HEK293 (cell line): Measurements from ENCODE around the gene CEBPG.

Experiments used
- CTCF ChIP-seq: fragments of 450-650 bp; formaldehyde crosslinking; IDR thresholded peaks from 2 replicates; pipeline ENCODE4 v1.5.1; 2016; ENCODE audit warnings: missing biosample characterization, missing genetic modification characterization
- GLIS1 ChIP-seq: fragments of 450-650 bp; formaldehyde crosslinking; IDR thresholded peaks from 2 replicates; pipeline ENCODE4 v1.5.1; 2016; ENCODE audit warnings: missing biosample characterization, missing genetic modification characterization
- GLIS2 ChIP-seq: fragments of 450-650 bp; formaldehyde crosslinking; IDR thresholded peaks from 2 replicates; pipeline ENCODE4 v1.5.1; 2016; ENCODE audit warnings: missing biosample characterization, missing genetic modification characterization
- HOXA7 ChIP-seq: sonication (generic); formaldehyde crosslinking; IDR thresholded peaks from 2 replicates; pipeline ENCODE4 v1.8.1; 2022; ENCODE audit warnings: missing genetic modification reagents, borderline replicate concordance
- KLF16 ChIP-seq: fragments of 450-650 bp; formaldehyde crosslinking; IDR thresholded peaks from 2 replicates; pipeline ENCODE4 v1.5.1; 2017; ENCODE audit warnings: missing biosample characterization, missing genetic modification characterization
- KLF8 ChIP-seq: fragments of 450-650 bp; formaldehyde crosslinking; IDR thresholded peaks from 2 replicates; pipeline ENCODE4 v1.5.1; 2016; ENCODE audit warnings: missing biosample characterization, missing genetic modification characterization
- PATZ1 ChIP-seq: fragments of 450-650 bp; formaldehyde crosslinking; IDR thresholded peaks from 2 replicates; pipeline ENCODE4 v1.5.1; 2016; ENCODE audit warnings: missing biosample characterization, missing genetic modification characterization
- RBAK ChIP-seq: fragments of 450-650 bp; formaldehyde crosslinking; IDR thresholded peaks from 2 replicates; pipeline ENCODE4 v1.5.1; 2016; ENCODE audit warnings: missing biosample characterization, missing genetic modification characterization
- ZBTB20 ChIP-seq: fragments of 450-650 bp; formaldehyde crosslinking; IDR thresholded peaks from 2 replicates; pipeline ENCODE4 v1.5.1; 2016; ENCODE audit warnings: missing biosample characterization, missing genetic modification characterization
- ZBTB49 ChIP-seq: fragments of 450-650 bp; formaldehyde crosslinking; IDR thresholded peaks from 2 replicates; pipeline ENCODE4 v1.5.1; 2016; ENCODE audit warnings: missing biosample characterization, missing genetic modification characterization, low read depth
- ZIC2 ChIP-seq: fragments of 450-650 bp; formaldehyde crosslinking; IDR thresholded peaks from 2 replicates; pipeline ENCODE4 v1.5.1; 2016; ENCODE audit warnings: missing biosample characterization, missing genetic modification characterization
- ZNF175 ChIP-seq: fragments of 450-650 bp; formaldehyde crosslinking; IDR thresholded peaks from 2 replicates; pipeline ENCODE4 v1.5.1; 2016; ENCODE audit warnings: missing biosample characterization, missing genetic modification characterization
- ZNF184 ChIP-seq: fragments of 450-650 bp; IDR thresholded peaks from 2 replicates; pipeline ENCODE4 v1.5.1; 2018; ENCODE audit warnings: missing biosample characterization, mild to moderate bottlenecking, missing genetic modification characterization
- ZNF2 ChIP-seq: fragments of 450-650 bp; formaldehyde crosslinking; IDR thresholded peaks from 2 replicates; pipeline ENCODE4 v1.5.1; 2016; ENCODE audit warnings: missing biosample characterization, missing genetic modification characterization
- ZNF274 ChIP-seq, 2 experiments: fragments of 200-500 bp in 1 of 2; fragments of 450-650 bp in 1 of 2; sonication (Bioruptor generic) in 1 of 2; formaldehyde crosslinking in 1 of 2; IDR thresholded peaks; 2 replicates each; pipeline versions ENCODE4 v1.5.1 to v1.6.1; 2014 to 2016; ENCODE audit warnings: borderline replicate concordance in 1 of 2, inconsistent platforms in 1 of 2, low read length in 1 of 2, missing biosample characterization in 1 of 2, missing genetic modification characterization in 1 of 2
- ZNF335 ChIP-seq: fragments of 450-650 bp; formaldehyde crosslinking; conservative IDR thresholded peaks from 2 replicates; pipeline ENCODE4 v1.5.1; 2016; ENCODE audit warnings: missing biosample characterization, missing genetic modification characterization
- ZNF366 ChIP-seq: fragments of 450-650 bp; formaldehyde crosslinking; conservative IDR thresholded peaks from 2 replicates; pipeline ENCODE4 v1.5.1; 2016; ENCODE audit warnings: missing biosample characterization, missing genetic modification characterization
- ZNF404 ChIP-seq: fragments of 450-650 bp; formaldehyde crosslinking; IDR thresholded peaks from 2 replicates; pipeline ENCODE4 v1.5.1; 2017; ENCODE audit warnings: missing biosample characterization, missing genetic modification characterization
- ZNF521 ChIP-seq: fragments of 450-650 bp; formaldehyde crosslinking; IDR thresholded peaks from 2 replicates; pipeline ENCODE4 v1.5.1; 2017; ENCODE audit warnings: missing biosample characterization, mild to moderate bottlenecking, missing genetic modification characterization
- ZNF548 ChIP-seq: fragments of 450-650 bp; formaldehyde crosslinking; IDR thresholded peaks from 2 replicates; pipeline ENCODE4 v1.5.1; 2016; ENCODE audit warnings: missing biosample characterization, missing genetic modification characterization
- ZNF561 ChIP-seq: fragments of 450-650 bp; IDR thresholded peaks from 2 replicates; pipeline ENCODE4 v1.5.1; 2018; ENCODE audit warnings: missing biosample characterization, missing genetic modification characterization, borderline replicate concordance
- ZNF580 ChIP-seq: fragments of 450-650 bp; formaldehyde crosslinking; IDR thresholded peaks from 2 replicates; pipeline ENCODE4 v1.5.1; 2016; ENCODE audit warnings: missing biosample characterization, missing genetic modification characterization
- ZNF600 ChIP-seq: fragments of 450-650 bp; formaldehyde crosslinking; IDR thresholded peaks from 2 replicates; pipeline ENCODE4 v1.5.1; 2016; ENCODE audit warnings: missing biosample characterization, missing genetic modification characterization
- ZNF624 ChIP-seq: fragments of 450-650 bp; formaldehyde crosslinking; IDR thresholded peaks from 2 replicates; pipeline ENCODE4 v1.5.1; 2017; ENCODE audit warnings: missing biosample characterization, missing genetic modification characterization
- ZNF660 ChIP-seq: fragments of 450-650 bp; IDR thresholded peaks from 2 replicates; pipeline ENCODE4 v1.5.1; 2018; ENCODE audit warnings: missing biosample characterization, mild to moderate bottlenecking, missing genetic modification characterization
- ZNF837 ChIP-seq: fragments of 450-650 bp; formaldehyde crosslinking; IDR thresholded peaks from 2 replicates; pipeline ENCODE4 v1.5.1; 2016; ENCODE audit warnings: missing biosample characterization, missing genetic modification characterization
- ZSCAN23 ChIP-seq: fragments of 450-650 bp; formaldehyde crosslinking; IDR thresholded peaks from 2 replicates; pipeline ENCODE4 v1.5.1; 2016; ENCODE audit warnings: missing biosample characterization, missing genetic modification characterization
- ZXDB ChIP-seq: fragments of 450-650 bp; formaldehyde crosslinking; IDR thresholded peaks from 2 replicates; pipeline ENCODE4 v1.5.1; 2016; ENCODE audit warnings: missing biosample characterization, missing genetic modification characterization
- TF ChIP-seq, protein P1 (sequence below): fragments of 450-650 bp; formaldehyde crosslinking; IDR thresholded peaks from 2 replicates; pipeline ENCODE4 v1.5.1; 2016; ENCODE audit warnings: missing biosample characterization, missing genetic modification characterization
- TF ChIP-seq, protein P2 (sequence below): fragments of 450-650 bp; formaldehyde crosslinking; IDR thresholded peaks from 2 replicates; pipeline ENCODE4 v1.5.1; 2016; ENCODE audit warnings: missing biosample characterization, missing genetic modification characterization

The CEBPG gene

GRCh38 chr19:33397536-33398360 is 24.2 kb downstream of the CEBPG start (continued):
- TF ChIP-seq, protein P1, sequence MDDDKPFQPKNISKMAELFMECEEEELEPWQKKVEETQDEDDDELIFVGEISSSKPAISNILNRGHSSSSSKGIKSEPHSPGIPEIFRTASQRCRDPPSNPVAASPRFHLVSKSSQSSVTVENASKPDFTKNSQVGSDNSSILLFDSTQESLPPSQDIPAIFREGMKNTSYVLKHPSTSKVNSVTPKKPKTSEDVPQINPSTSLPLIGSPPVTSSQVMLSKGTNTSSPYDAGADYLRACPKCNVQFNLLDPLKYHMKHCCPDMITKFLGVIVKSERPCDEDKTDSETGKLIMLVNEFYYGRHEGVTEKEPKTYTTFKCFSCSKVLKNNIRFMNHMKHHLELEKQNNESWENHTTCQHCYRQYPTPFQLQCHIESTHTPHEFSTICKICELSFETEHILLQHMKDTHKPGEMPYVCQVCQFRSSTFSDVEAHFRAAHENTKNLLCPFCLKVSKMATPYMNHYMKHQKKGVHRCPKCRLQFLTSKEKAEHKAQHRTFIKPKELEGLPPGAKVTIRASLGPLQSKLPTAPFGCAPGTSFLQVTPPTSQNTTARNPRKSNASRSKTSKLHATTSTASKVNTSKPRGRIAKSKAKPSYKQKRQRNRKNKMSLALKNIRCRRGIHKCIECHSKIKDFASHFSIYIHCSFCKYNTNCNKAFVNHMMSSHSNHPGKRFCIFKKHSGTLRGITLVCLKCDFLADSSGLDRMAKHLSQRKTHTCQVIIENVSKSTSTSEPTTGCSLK (tag by site-specific recombination), result no peak
- no peak for TF ChIP-seq ZXDB (tag by site-specific recombination)
- no peak for TF ChIP-seq ZNF404 (tag by site-specific recombination)
- TF ChIP-seq ZNF580, result no peak
- 0 out of 2 replicates have a peak, but pooled peaks have one; percentile 16 for TF ChIP-seq ZNF600 (tag by site-specific recombination)
- no peak for TF ChIP-seq ZNF561 (tag by site-specific recombination)
- TF ChIP-seq ZBTB20 (tag by site-specific recombination), result peak; percentile 30; the same call in 1 of the 2 replicates
- TF ChIP-seq GLIS1, result peak; percentile 42; the same call in 1 of the 2 replicates
- TF ChIP-seq PATZ1 (tag by site-specific recombination), result peak; percentile 71
- no peak for TF ChIP-seq GLIS2 (tag by site-specific recombination)
- TF ChIP-seq HOXA7, result no peak
- no peak for TF ChIP-seq ZBTB49
- no peak for TF ChIP-seq ZNF548 (tag by site-specific recombination)
- no peak for TF ChIP-seq ZNF521 (tag by site-specific recombination)
- TF ChIP-seq KLF16 (tag by site-specific recombination), result no peak
- TF ChIP-seq ZNF366 (tag by site-specific recombination), result no peak
- no peak for TF ChIP-seq KLF8
- TF ChIP-seq ZNF837, result no peak
- peak; percentile 38 for TF ChIP-seq ZIC2 (tag by site-specific recombination)
- TF ChIP-seq, protein P2, sequence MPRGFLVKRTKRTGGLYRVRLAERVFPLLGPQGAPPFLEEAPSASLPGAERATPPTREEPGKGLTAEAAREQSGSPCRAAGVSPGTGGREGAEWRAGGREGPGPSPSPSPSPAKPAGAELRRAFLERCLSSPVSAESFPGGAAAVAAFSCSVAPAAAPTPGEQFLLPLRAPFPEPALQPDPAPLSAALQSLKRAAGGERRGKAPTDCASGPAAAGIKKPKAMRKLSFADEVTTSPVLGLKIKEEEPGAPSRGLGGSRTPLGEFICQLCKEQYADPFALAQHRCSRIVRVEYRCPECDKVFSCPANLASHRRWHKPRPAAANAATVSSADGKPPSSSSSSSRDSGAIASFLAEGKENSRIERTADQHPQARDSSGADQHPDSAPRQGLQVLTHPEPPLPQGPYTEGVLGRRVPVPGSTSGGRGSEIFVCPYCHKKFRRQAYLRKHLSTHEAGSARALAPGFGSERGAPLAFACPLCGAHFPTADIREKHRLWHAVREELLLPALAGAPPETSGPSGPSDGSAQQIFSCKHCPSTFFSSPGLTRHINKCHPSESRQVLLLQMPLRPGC (tag by site-specific recombination), result no peak
- TF ChIP-seq ZNF624 (tag by site-specific recombination), result no peak
- peak; percentile 86 for TF ChIP-seq CTCF (tag by site-specific recombination)
- no peak for TF ChIP-seq ZNF274 (IDR thresholded peaks at IDR 0.05; ENCODE audit: low read length)
- TF ChIP-seq ZNF274 (tag by site-specific recombination; IDR thresholded peaks at IDR 0.05; ENCODE audit: borderline replicate concordance), result no peak
- TF ChIP-seq ZNF2 (tag by site-specific recombination), result no peak
- no peak for TF ChIP-seq ZNF175 (tag by site-specific recombination)
- no peak for TF ChIP-seq ZNF184 (tag by site-specific recombination)
- TF ChIP-seq ZNF660, result no peak
- no peak for TF ChIP-seq ZSCAN23 (tag by site-specific recombination)
- TF ChIP-seq RBAK, result no peak
- TF ChIP-seq ZNF335 (tag by site-specific recombination), result no peak
